GM21423 (cell line): ENCODE data around the gene TP53I11.

Experiments
- ATAC-seq: cut with Tn5 transposase; IDR thresholded peaks from one replicate; pipeline ENCODE4 v1.9.1; 2021; ENCODE audit warnings: mild to moderate bottlenecking, moderate library complexity; ENCODE audit not compliant: unreplicated experiment

Gene TP53I11

GRCh38 chr11:44978961-44979331 lies 28.3 kb upstream of the TP53I11 start:
- no peak for ATAC-seq

- ATAC-seq: no peak
These were observed 27.7 kb upstream of the TP53I11 start for GRCh38 chr11:44978274-44978960.

GRCh38 chr11:44977493-44977984 lies 26.9 kb upstream of the TP53I11 start:
- ATAC-seq: no peak

- ATAC-seq: no peak
These were observed 25.9 kb upstream of the TP53I11 start for GRCh38 chr11:44976576-44976975.

GRCh38 chr11:44974402-44975000 lies 23.8 kb upstream of the TP53I11 start:
- no peak for ATAC-seq

GRCh38 chr11:44973632-44974401 lies 23.1 kb upstream of the TP53I11 start:
- ATAC-seq: no peak

GRCh38 chr11:44972746-44973435 lies 22.2 kb upstream of the TP53I11 start:
- no peak for ATAC-seq

GRCh38 chr11:44971185-44971584 lies 20.5 kb upstream of the TP53I11 start:
- ATAC-seq: no peak

- ATAC-seq: no peak
These were observed 19.6 kb upstream of the TP53I11 start for GRCh38 chr11:44970293-44970692.

GRCh38 chr11:44969651-44970252 lies 19.1 kb upstream of the TP53I11 start:
- no peak for ATAC-seq

- no peak for ATAC-seq
These were observed 17.8 kb upstream of the TP53I11 start for GRCh38 chr11:44968510-44968909.

GRCh38 chr11:44967930-44968496 lies 17.3 kb upstream of the TP53I11 start:
- no peak for ATAC-seq

GRCh38 chr11:44966694-44967093 lies 16.0 kb upstream of the TP53I11 start:
- ATAC-seq: no peak

GRCh38 chr11:44964526-44965209 lies 14.0 kb upstream of the TP53I11 start:
- no peak for ATAC-seq

GRCh38 chr11:44963948-44964347 lies 13.3 kb upstream of the TP53I11 start:
- ATAC-seq: no peak

GRCh38 chr11:44963136-44963535 lies 12.5 kb upstream of the TP53I11 start:
- no peak for ATAC-seq

- ATAC-seq: no peak
These were observed 11.8 kb upstream of the TP53I11 start for GRCh38 chr11:44962464-44962863.

- no peak for ATAC-seq
These were observed 9.6 kb upstream of the TP53I11 start for GRCh38 chr11:44960200-44960845.

GRCh38 chr11:44959064-44959463 lies 8.4 kb upstream of the TP53I11 start:
- no peak for ATAC-seq
